Measurements from ENCODE around the gene UBXN4.
"Not testable (repeated sequence)": the region's sequence is repeated elsewhere in the genome, so short reads cannot be mapped to it uniquely, and the experiment has no call there.

UBXN4 gene, protein sequence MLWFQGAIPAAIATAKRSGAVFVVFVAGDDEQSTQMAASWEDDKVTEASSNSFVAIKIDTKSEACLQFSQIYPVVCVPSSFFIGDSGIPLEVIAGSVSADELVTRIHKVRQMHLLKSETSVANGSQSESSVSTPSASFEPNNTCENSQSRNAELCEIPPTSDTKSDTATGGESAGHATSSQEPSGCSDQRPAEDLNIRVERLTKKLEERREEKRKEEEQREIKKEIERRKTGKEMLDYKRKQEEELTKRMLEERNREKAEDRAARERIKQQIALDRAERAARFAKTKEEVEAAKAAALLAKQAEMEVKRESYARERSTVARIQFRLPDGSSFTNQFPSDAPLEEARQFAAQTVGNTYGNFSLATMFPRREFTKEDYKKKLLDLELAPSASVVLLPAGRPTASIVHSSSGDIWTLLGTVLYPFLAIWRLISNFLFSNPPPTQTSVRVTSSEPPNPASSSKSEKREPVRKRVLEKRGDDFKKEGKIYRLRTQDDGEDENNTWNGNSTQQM

DNA sequence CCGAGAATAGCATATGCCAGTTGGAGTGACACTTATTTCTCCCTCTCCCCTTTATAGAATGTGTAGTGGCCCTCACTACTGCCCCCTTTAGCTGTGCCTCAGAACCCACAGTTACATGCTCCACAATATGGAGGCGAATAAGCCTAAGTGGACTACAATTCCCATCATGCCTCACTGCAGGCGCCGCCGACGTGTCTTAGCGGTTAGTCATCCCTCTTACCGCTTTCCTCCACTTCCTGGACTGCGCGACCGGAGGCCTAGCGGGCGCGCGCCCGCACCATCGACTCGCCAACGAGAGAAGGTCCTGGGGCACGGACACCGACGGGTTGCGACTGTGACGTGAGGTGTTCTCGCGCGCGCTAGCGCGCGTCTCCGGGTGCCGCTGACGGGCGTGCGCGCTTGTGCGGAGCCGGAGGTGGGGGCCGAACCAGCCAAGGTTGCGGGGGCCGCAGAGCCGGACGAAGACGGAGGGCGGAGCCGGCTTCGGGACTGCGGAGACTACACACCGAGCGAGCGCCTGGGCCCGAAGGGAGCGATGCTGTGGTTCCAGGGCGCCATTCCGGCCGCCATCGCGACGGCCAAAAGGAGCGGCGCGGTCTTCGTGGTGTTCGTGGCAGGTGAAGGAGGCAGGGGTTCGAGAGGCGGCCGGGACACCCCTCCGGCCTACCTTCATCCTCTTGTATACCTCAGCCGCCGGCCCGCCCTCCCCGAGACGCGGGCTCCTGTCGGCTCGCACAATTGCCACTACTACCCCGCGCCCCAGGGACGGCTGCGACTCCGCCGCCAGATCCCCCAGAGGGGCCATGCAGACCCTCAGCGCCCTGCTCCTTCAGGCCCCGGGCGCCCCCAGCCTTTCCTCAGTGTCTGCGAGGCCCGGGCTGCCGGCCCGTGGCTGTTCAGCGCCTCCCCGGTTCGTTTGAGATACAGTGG is at the start of gene UBXN4:
Gene UBXN4, plus strand, starts transcription at position 461 of the 930 bp plus-strand sequence. Its CDS starts 75 bp downstream, at position 536.
- peak; percentile 93 for DNase-seq (ENCODE audit: low read depth)

DNA sequence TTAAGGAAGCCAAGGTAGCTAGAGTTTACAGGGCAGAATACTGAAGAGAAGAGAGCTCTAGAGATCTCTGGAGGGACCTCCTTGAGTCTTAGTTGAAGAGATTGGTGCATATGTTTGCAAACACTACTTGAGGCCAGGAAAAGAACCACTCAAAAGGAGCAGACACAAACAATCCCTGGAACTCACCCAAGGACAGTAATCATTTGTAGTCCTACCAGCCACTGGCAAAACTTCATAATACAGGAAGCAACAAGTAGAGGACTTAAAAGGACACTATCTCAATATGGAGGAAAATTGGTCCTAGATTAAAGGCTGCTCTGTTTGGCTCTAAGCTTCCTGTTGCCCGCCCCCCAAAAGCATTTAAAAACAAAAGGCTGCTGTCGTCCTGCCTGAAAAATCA is 46.9 kb upstream of the UBXN4 start:
- DNase-seq (ENCODE audit: low read depth): no peak

DNA sequence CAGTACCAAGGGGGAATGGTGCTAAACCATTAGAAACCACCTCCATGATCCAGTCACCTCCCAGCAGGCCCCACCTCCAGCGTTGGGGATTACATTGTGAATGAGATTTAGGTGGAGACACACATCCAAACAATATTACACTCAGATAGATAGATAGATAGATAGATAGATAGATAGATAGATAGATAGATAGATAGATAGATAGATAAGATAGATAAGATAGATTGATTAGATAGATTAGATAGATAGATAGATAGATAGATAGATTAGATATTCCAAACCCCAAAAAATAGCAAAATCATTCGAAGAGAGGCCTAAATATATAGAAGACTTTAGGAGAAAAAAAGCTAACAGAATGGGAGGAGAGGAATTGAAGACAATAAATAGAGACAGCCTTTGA is 42.8 kb upstream of the UBXN4 start:
- no peak for DNase-seq (ENCODE audit: low read depth)

DNA sequence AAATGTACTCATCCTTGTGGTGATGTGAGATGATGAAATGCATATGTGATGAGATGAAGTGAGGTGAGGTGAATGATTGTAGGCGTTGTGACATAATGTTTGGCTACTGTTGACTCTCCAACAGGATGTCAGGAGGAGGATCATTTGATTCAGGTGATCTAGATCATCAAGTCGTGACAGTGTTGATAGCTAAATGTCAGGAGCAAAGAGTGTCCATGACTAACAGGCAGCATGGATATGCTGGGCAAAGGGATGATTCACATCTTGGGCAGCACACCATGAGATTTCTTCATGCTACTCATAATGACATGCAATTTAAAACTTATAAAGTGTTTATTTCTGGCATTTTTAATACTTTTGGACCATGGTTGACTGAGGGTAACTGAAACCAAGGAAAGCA is 40.2 kb upstream of the UBXN4 start:
- no peak for DNase-seq (ENCODE audit: low read depth)

DNA sequence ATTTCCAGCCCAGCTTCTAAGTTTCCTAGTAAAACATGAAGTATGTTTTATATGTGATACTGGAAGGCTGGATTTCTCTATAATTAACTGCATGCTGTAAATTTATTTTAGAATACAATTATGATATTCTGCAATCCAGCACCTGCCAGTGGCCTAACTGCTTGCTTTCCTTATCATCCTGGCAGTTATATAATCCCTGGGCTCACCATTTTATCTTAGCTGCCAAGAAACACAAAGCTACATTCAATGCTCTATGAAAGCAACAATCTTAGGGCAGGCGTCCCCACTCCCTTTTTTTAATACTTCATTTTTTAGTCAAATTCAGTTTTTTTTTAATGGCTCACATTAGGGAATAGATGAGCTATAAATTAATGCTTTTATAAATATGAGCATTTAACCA is 38.4 kb upstream of the UBXN4 start:
- no peak for DNase-seq (ENCODE audit: low read depth)

DNA sequence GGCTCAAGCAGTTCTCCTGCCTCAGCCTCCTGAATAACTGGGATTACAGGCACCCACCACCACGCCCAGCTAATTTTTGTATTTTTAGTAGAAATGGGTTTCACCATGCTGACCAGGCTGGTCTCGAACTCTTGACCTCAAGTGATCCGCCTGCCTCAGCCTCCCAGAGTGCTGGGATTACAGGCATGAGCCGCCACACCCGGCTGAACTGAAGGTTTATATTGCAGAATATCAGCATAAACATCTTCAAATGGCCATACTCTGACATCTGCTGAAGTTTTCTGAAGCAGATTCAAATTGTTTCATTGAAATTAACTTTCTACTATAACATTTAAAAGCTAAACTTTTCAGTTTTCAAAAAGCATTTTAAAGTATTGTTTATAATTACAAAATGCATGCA is 37.6 kb upstream of the UBXN4 start:
- DNase-seq (ENCODE audit: low read depth): not testable (repeated sequence)

DNA sequence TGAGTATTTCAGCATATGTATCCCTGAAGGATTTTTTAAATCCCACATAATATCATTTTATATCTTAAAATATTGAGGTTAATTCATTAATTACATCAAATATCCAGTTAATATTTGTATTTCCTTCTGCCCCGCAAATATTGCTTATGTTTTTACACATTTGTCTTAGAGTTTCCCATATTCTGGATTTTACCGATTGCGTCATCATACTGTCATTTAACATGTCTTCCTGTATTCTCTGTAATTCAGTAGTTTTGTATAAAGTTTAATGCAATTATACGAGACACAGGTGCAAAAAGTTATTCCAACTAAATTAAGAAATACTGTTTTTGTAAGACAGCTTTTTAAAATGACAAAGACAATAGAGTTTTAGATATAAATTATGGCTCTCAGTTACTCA is 33.5 kb upstream of the UBXN4 start:
- DNase-seq (ENCODE audit: low read depth): no peak

DNA sequence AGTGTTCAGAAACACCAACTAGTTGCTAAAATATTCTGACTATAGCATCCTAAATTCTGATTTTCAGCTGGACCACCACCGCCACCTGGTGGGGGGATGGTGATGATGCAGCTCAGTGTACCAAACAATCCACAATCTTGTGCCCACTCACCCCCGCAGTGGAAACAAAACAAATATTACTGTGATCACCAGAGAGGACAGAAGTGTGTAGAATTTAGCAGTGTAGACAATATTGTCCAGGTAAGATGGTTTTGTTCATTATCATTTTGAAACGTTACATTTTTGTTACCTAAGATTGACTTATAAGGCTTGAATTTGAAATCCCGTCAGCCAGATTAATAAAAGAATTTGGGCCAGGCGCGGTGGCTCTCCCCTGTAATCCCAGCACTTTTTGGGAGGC is 31.7 kb upstream of the UBXN4 start:
- peak; percentile 56 for DNase-seq (ENCODE audit: low read depth)

DNA sequence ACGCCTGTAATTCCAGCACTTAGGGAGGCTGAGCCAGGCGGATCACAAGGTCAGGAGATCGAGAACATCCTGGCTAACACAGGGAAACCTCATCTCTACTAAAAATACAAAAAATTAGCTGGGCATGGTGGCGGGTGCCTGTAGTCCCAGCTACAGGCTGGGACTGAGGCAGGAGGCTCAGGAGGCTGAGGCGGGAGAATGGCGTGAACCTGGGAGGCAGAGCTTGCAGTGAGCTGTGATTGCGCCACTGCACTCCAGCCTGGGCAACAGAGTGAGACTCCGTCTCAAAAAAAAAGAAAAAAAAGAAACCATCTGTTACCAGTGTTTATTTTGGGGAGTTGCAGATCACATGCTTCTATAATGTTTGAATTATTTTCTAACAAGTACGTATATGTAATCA is 26.6 kb upstream of the UBXN4 start:
- DNase-seq (ENCODE audit: low read depth): not testable (repeated sequence)

DNA sequence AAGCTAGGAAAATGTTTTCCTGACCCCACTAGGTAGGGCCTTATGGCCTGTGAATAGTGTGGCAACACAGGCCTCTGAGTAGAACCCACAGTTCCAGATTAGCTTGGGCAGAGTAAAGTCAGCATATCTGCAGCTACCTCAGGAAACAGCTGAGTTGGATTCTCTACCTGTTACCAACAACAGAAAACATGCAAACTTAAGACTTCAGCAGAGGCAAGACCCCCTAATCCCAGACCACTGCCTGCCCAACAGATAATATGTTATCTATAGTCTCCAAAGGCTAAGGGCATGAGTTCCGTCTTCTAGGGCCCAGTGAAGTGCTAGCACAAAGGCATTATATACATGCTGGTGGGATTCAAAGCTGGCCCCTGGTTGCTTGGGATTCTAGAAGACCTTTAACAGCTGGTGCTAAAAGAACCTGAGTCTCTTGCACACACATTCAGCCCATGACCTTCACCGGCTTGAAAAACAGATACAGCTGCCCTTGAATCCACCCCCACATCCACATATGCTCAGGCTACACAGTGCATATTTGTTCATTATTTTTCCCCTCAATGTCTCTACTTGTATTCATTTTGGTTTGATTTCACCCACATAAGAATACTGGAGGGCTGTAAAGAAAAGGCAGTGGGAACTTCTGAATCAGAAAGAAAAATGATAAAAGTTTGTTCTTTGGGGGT is 13.5 kb upstream of the UBXN4 start:
- DNase-seq (ENCODE audit: low read depth): no peak

DNA sequence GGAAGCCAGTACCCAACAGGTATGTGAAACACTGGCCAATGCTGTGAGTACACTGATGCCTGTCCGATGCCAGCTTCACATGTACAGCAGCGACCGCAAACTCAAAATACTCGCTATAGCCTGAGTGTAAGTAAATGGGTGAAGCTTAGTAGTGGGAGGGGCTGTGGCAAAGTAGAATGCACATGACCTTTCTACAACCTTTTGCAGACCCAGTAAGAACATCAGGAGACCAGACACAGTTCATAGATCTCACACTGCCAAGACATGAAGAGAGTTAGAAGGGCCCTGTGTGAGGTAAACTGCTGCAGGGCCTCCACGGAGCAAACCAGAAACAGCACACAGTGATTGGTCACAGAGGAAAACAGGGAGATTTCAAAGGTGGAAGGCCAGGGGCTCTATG is 9.1 kb upstream of the UBXN4 start:
- no peak for DNase-seq (ENCODE audit: low read depth)

DNA sequence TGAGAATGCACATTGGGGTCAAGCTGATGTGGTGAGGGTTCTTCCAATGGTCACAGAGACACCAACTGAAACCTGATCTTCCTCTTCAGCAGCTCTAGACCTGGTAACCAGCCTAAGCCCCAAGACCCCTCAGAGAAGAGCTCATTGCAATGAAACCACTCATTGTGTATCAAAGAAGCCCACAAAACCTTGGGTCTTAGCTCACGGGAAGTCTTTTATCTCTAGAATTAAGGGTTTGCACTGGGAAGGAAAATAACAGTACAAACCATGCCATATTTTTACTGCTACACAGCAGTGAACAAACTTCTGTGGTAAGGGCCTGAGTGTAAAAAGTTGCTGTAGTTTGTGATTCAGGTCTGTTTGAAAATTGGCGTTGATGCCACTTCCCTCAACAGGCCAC is 8.6 kb upstream of the UBXN4 start:
- no peak for DNase-seq (ENCODE audit: low read depth)

DNA sequence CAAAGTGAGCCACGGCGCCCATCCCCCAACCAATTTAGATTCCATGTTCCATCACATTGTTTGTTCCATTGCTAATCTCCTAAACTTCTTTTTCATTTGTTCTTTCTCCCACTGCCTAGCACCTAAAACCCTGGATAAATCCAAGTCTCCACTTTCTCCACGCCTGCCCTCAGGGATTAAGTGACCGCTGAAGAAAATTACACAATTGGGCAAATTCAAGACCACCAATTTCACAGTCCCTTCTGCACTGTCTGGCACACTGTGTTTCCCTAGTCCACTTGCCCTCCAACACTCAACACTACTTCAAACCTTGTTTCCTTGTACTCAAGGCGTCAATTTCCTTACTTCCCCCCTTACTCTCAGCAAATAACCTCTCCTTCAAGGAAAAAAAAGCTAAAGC is 5.1 kb upstream of the UBXN4 start:
- no peak for DNase-seq (ENCODE audit: low read depth)

DNA sequence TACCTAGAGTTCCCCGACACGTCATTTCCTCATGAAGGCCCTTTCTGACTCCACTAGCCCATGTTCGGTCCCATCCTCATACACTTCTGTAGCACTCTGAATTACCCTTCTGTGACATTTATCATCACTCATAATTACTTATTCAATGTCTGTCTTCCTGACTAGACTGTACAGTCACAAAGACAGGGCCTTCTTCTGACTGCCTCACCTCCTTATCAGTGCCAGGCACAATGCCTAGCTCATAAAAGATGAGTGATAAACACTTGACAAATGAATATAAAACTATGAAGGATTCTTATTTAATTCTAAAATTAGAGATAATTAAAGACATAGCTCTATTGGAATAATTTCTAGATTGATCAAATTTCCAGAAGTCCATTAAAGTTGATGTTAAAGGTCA is 1.4 kb upstream of the UBXN4 start:
- DNase-seq (ENCODE audit: low read depth): no peak

DNA sequence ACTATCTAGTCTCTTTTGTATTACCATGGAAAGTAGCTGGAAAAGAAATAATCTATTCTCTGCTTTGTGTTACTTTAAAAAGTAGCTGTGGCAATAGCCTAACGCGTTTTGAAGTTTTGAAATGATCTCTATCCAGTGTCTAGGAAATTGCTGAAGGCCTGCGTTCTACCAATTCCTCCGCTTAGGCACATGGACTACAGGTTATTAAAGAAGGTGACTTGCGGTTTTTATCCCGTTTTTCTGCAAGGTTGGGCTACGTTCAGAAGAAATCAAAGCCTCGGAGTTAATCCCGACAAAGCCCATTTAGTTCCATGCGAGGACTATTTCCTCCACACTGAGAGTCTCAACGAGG is 636 bp upstream of the UBXN4 start:
- no peak for DNase-seq (ENCODE audit: low read depth)

DNA sequence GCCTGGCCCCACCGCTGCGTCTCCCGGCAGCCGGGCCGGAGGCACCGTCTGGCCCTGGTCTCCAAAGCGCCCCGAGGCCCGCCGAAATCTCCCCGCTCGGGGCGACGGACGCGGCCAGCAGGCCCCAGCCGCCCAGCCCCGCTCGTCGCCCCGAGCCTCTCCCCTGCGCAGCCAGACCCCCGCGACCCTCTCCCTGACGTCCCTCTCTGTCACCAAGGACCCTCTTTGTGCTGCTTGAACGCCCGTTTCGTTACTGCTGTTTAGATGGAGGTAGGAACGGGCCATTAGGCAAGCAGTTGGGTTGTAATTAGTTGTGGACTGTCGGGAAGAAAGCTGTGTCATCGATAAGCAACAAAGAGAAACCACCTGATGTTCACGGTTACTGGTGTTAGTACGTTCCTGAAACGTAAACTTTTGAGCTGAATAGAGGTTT is 686 bp downstream of the UBXN4 start:
- no peak for DNase-seq (ENCODE audit: low read depth)

DNA sequence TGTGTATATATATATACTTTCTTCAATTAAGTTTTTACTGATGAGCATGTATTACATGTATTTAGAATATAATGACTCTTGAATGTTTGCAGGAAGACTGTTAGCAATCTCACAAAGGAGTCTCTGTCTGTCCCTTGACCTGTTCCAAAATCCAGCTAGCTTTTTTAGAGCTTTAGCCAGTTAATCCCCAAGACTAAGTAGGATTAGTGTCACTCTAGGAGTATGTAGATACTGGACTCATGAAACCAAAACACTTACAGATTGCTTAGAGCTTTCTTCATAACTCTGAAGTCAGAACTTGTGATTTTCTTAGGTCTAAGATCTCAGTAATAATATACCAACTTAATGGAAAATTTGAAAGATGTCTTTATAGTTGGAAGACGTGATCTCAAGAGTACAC is 2.2 kb downstream of the UBXN4 start:
- DNase-seq (ENCODE audit: low read depth): no peak

DNA sequence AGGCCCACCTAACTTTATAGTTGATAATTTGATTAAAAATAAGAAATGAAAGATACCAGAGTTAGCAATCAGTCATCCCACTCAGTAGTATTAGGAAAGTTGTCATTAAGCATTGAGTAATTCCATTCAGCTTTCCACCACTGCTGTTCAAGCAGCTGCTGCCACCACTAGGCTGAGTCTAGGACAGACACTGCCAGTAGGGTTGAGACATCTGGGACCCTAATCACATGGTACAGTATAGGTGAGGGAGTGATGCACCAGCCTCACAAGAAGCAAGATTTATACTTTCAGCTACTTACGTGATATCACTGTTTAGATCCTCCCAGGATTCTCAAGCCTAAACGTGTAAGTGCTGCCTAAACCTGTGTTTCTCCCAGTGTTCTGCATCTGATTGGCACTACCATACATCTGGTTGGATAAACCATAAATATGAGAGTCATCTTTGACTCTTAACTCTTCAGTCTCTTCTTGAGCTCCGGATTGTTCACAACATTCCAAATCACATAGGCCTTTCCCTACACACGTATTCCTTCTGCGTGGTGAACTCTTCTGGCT is 3.2 kb downstream of the UBXN4 start:
- no peak for DNase-seq (ENCODE audit: low read depth)

DNA sequence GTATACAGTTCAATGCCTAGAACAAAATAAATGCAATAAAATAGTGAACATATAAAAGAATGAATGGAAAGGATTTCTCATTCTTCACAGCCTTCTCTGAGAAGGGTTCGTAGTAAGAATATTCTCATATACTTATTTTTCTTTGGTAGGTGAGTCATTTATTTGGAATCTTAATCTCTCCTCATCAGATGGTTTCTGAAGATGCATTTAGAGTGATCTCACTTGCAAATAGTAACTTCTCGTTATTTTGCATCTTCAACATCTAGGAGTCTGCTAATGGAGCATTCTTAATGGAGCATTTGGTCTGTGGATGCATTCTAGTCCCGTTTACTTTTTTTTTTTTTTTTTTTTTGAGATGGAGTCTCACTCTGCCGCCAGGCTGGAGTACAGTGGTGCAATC is 3.9 kb downstream of the UBXN4 start:
- no peak for DNase-seq (ENCODE audit: low read depth)

DNA sequence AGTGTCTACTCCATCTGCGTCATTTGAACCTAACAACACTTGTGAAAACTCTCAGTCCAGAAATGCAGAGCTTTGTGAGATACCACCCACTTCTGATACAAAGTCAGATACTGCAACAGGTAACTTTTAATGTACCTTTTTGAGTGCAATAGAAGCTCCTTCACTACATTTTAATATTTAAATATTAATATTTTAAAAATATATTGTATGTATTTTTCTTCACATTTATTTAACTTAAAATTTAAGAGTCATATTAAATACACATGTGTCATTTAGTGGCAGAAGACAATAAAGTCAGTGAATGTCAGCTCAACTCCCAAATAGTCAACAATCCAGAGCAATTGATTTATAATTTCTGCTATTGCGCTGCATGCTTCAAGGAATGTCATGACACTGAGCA is 13.9 kb downstream of the UBXN4 start:
- DNase-seq (ENCODE audit: low read depth): no peak

DNA sequence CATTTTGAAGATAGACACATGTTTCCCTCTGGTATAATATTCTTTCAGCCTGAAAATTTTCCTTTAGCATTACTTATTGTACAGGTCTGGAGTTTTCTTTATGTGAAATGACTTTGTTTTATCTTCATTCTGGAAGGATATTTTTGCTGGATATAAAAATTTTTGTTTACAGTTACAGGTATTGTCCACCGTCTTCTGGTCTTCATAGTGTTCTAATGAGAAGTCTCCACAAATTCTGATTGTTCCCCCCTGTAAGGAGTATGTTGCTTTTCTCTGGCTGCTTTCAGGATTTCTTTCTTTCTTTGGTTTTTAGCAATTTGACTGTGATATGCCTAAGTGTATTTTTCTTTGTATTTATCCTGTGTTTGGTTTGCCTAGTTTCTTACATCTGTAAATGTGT is 15.0 kb downstream of the UBXN4 start:
- no peak for DNase-seq (ENCODE audit: low read depth)

DNA sequence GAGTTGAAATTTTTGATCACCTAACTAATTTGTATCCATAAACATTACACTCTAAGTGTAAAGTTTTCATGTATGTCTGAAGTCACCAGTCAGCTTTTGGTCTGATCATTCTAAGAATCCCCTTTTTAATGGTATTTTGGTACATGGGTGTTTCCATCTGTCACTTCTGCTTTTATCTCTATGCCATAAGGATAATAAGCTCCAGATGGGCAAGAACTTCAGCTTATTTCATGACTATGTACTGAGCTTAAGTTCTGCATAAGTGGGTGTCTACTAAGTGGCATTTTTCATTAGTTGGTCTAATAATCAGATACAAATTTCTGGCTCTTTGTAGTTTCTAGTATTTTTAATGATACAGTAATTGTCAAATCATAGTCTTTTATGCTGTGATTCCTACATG is 20.4 kb downstream of the UBXN4 start:
- no peak for DNase-seq (ENCODE audit: low read depth)
